GM13976 (cell line): ENCODE results near the gene LNPK.
"Not testable (repeated sequence)": the region's sequence is repeated elsewhere in the genome, so short reads cannot be mapped to it uniquely, and the experiment has no call there.

Experiments used
- DNase-seq: peaks from one replicate; pipeline ENCODE4 v3.0.0; 2012; ENCODE audit warnings: low spot score
- in situ Hi-C: fragments of 300-500 bp; cut with MboI; formaldehyde crosslinking; loops from one replicate; pipeline ENCODE4 v1.12.0; 2022; ENCODE audit warnings: low sequenced_read_pairs, mixed read lengths, inconsistent platforms; ENCODE audit not compliant: unreplicated experiment
- TF ChIP-seq, protein P1 (sequence below): IDR thresholded peaks from 2 replicates; pipeline ENCODE4 v1.5.1; 2012; ENCODE audit warnings: borderline replicate concordance, mild to moderate bottlenecking; ENCODE audit not compliant: insufficient read depth; ENCODE audit errors: extremely low read depth, missing control alignments, control extremely low read depth

The LNPK gene

DNA sequence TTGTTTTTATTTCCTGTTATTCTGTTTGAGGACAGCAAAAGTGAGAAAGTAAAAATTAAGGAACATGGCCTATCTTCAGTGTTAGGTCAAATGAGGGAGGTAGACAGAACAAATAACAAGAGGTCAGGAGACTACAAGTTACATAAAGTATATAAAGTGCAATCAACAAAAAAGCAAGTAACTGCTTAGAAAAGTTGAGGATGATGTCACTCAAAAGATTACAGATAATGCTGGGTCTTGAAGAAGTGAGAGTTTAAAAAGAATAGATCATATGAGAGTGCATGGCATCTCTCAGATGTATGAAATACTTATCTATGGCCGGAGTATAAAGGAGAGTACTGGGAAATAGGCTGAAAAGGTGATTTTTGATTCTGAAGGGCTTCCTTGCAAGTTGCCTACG, 79.9 kb downstream of the LNPK start:
- DNase-seq: no peak
- TF ChIP-seq, protein P1, sequence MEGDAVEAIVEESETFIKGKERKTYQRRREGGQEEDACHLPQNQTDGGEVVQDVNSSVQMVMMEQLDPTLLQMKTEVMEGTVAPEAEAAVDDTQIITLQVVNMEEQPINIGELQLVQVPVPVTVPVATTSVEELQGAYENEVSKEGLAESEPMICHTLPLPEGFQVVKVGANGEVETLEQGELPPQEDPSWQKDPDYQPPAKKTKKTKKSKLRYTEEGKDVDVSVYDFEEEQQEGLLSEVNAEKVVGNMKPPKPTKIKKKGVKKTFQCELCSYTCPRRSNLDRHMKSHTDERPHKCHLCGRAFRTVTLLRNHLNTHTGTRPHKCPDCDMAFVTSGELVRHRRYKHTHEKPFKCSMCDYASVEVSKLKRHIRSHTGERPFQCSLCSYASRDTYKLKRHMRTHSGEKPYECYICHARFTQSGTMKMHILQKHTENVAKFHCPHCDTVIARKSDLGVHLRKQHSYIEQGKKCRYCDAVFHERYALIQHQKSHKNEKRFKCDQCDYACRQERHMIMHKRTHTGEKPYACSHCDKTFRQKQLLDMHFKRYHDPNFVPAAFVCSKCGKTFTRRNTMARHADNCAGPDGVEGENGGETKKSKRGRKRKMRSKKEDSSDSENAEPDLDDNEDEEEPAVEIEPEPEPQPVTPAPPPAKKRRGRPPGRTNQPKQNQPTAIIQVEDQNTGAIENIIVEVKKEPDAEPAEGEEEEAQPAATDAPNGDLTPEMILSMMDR: no peak
- in situ Hi-C loops: no loop called here

DNA sequence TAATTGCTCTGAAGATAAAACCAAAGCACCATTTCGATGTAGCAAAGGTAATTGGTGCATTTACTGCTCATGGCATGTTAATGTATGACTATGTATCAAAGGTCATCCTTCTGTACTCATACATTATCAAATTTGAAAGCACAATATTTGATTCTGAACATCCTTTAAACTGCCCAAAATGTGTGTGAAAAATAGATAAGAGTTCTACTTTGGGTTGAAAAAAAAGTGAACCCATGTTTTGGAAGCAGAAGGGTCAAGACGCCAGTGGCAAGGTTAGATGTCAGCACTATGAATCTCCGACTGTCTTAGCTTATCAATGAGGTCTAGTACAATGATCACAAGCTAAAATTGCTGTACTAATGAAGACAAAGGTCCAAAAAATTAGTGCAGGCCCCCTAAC, 83.1 kb downstream of the LNPK start:
- no peak for DNase-seq

DNA sequence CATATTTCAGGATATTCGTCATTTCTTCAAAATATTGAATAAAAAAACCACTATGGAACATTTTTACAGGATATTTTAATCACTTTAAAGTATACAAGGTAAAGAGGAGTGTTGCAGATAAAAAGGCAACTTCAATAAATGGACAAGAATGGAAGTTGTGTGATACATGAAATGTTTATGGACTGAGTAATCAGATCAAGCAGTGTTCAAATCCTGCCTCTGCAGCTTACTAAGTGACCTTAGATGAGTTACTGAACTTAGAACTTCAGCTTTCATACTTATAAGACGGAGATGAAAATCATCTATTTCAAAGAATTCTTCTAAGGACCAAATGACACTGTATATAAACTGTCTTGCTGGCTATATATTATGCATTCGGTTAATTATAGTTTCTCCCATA, 87.2 kb downstream of the LNPK start:
- in situ Hi-C loops: no loop called here
- DNase-seq: no peak
- TF ChIP-seq, protein P1: no peak

More for the DNA sequence above, 83.1 kb downstream of the LNPK start:
- TF ChIP-seq, protein P1: no peak
- in situ Hi-C loops: no loop called here

DNA sequence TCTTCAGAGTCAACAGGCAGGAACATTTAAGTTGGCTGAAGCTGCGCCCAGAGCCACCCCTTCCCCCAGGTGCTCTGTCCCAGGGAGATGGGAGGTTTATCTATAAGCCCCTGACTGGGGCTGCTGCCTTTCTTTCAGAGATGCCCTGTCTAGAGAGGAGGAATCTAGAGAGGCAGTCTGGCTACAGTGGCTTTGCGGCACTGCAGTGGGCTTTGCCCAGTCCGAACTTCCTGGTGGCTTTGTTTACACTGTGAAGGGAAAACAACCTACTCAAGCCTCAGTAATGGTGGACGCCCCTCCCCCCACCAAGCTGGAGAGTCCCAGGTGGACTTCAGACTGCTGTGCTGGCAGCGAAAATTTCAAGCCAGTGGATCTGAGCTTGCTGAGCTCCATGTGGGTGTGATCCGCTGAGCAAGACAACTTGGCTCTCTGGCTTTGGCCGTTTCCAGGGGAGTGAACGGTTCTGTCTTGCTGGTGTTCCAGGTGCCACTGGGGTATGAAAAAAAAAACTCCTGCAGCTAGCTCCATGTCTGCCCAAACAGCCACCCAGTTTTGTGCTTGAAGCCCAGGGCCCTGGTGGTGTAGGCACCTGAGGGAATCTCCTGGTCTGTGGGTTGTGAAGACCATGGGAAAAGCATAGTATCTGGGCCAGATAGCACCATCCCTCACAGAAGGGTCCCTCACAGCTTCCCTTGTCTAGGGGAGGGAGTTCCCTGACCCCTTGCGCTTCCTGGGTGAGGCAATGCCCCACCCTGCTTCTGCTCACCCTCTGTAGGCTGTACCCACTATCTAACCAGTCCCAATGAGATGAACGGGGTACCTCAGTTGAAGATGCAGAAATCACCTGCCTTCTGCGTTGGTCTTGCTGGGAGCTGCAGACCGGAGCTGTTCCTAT, 88.0 kb downstream of the LNPK start:
- in situ Hi-C loops, DNase-seq: not testable (repeated sequence)

DNA sequence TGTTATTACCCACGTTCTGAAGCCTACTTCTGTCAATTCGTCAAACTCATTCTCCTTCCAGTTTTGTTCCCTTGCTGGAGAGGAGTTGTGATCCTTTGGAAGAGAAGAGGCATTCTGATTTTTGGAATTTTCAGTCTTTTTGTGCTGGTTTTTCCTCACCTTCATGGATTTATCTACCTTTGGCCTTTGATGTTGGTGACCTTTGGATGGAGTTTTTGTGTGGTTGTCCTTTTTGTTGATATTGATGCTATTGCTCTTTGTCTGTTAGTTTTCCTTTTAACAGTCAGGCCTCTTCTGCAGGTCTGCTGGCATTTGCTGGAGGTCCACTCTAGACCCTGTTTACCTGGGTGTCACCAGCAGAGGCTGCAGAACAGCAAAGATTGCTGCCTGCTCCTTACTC, 88.8 kb downstream of the LNPK start:
- DNase-seq, in situ Hi-C loops: not testable (repeated sequence)

DNA sequence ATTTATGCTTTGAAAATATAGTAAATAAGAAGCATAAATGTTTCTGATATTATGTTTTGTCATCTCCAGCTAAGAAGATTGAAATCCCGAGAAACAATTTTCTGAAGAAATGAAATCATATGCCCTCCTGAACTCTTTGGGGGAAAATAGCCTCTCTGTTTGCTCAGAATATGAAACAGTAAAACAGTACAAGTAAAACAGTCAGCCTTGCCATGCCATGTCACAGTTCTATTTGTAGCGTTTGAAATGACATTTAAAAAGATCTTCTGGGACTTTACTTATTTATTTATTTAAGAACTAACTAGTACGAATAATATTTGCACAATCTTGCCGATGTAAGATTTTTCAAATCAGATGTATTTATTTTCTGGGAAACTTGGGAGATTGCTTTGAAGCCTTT, 98.0 kb downstream of the LNPK start:
- TF ChIP-seq, protein P1: no peak
- in situ Hi-C loops: no loop called here
- no peak for DNase-seq

DNA sequence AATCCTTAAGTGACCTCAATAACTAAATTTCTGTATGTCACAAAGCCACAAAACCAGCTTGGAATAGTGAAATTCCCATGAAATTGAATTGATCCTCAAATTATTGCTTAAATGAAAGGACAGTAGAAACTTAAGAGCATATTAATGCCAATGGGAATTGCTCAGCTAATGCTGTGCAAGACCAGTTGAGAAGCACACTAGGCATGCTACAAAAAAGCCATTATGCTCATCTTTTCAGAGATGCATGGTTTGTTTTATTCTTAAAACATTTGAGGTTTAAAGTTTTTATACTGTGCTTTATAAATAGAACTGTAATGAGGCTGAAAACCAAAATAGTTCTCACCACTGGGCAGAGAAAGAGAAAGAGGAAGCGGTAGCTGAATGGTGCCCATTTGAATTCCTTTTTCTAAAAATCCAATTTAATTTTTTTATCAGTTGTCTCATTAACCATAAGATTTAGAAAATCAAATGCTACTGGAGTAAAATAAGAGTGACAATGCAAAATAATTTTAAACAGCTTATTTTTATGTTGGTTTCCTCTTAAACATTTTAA, 98.6 kb downstream of the LNPK start:
- TF ChIP-seq, protein P1: no peak
- in situ Hi-C loops: no loop called here
- DNase-seq: no peak

DNA sequence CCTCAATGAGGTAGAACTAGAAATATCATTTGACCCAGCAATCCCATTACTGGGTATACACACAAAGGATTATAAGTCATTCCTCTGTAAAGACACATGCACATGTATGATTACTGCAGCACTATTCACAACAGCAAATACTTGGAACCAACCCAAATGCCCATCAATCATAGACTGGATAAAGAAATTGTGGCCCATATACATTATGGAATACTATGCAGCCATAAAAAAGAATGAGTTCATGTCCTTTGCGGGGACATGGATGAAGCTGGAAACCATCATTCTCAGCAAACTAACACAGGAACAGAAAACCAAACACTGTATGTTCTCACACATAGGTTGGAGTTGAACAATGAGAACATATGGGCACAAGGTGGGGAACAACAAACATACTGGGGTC, 106.1 kb downstream of the LNPK start:
- DNase-seq, in situ Hi-C loops: not testable (repeated sequence)
